KMS-11 (cell line): Measurements from ENCODE around the gene C19orf67.

Source experiments
- H2AFZ ChIP-seq: fragments of 200-600 bp; sonication (generic); 2 replicates; pipeline ENCODE4 v1.6.1; 2016; ENCODE audit warnings: antibody characterized with exemption, mixed run types, low read depth
- H3K27ac ChIP-seq: fragments of 200-600 bp; sonication (generic); 2 replicates; pipeline ENCODE4 v1.6.1; 2016; ENCODE audit warnings: mild to moderate bottlenecking, mixed run types
- H3K27me3 ChIP-seq: fragments of 200-600 bp; sonication (generic); 2 replicates; pipeline ENCODE4 v1.6.1; 2017; ENCODE audit warnings: mild to moderate bottlenecking, low read depth, mixed run types, moderate library complexity; ENCODE audit not compliant: insufficient read depth
- H3K36me3 ChIP-seq: fragments of 200-600 bp; sonication (generic); 2 replicates; pipeline ENCODE4 v1.6.1; 2017; ENCODE audit warnings: mild to moderate bottlenecking, mixed run types; ENCODE audit not compliant: insufficient read depth
- H3K4me1 ChIP-seq: fragments of 200-600 bp; sonication (generic); 2 replicates; pipeline ENCODE4 v1.6.1; 2016; ENCODE audit warnings: mild to moderate bottlenecking, low read depth, mixed run types; ENCODE audit not compliant: poor library complexity, severe bottlenecking
- H3K4me2 ChIP-seq: fragments of 200-600 bp; sonication (generic); 2 replicates; pipeline ENCODE4 v1.7.0; 2016; ENCODE audit warnings: mild to moderate bottlenecking, mixed run types
- H3K4me3 ChIP-seq: fragments of 200-600 bp; sonication (generic); IDR thresholded peaks from 2 replicates; pipeline ENCODE4 v1.6.1; 2017; ENCODE audit warnings: low read depth, low read length, mixed read lengths; ENCODE audit not compliant: insufficient read depth
- H3K79me2 ChIP-seq: fragments of 200-600 bp; sonication (generic); 2 replicates; pipeline ENCODE4 v1.6.1; 2016; ENCODE audit warnings: low read depth, mixed run types; ENCODE audit not compliant: insufficient read depth
- H3K9ac ChIP-seq: fragments of 200-600 bp; sonication (generic); 2 replicates; pipeline ENCODE4 v1.6.1; 2016; ENCODE audit warnings: mild to moderate bottlenecking, mixed run types
- H4K20me1 ChIP-seq: fragments of 200-600 bp; sonication (generic); 2 replicates; pipeline ENCODE4 v1.6.1; 2016; ENCODE audit warnings: mild to moderate bottlenecking, mixed run types; ENCODE audit not compliant: insufficient read depth
- CTCF ChIP-seq: fragments of 200-600 bp; sonication (generic); conservative IDR thresholded peaks from 2 replicates; pipeline ENCODE4 v1.6.1; 2017; ENCODE audit warnings: low read depth, mild to moderate bottlenecking, antibody characterized with exemption, low read length, moderate library complexity, mixed read lengths

C19orf67 gene

GRCh38 chr19:14059093-14059480 lies 26.5 kb downstream of the C19orf67 start:
- Histone ChIP-seq H2AFZ (peak overlapping the region; percentile 61; the same call in 1 of the 2 replicates), H3K27ac (no peak overlapping the region)

GRCh38 chr19:14058182-14059092 lies 27.1 kb downstream of the C19orf67 start:
- Histone ChIP-seq H3K79me2 (no peaks in the 10 kb centered on the region), H3K27me3 (peaks cover 5% of the 10 kb centered on the region; the same call in 1 of the 2 replicates), H3K9ac (no peak overlapping the region), H4K20me1 (no peaks in the 10 kb centered on the region), H3K4me1 (no peaks in the 10 kb centered on the region), H2AFZ (peak overlapping the region; percentile 61; the same call in 1 of the 2 replicates), H3K27ac (no peak overlapping the region), H3K36me3 (no peaks in the 10 kb centered on the region), H3K4me3 (no peak overlapping the region), H3K4me2 (no peak overlapping the region)
- TF ChIP-seq CTCF, result no peak

More at GRCh38 chr19:14059093-14059480, 26.5 kb downstream of the C19orf67 start:
- H3K4me1 ChIP-seq, result no peaks in the 10 kb centered on the region
- peaks cover 5% of the 10 kb centered on the region; the same call in 1 of the 2 replicates for H3K27me3 ChIP-seq
- H4K20me1 ChIP-seq, result no peaks in the 10 kb centered on the region
- TF ChIP-seq CTCF, result peak; percentile 88
- H3K4me2 ChIP-seq, result no peak overlapping the region
- no peaks in the 10 kb centered on the region for H3K36me3 ChIP-seq
- no peak overlapping the region for H3K4me3 ChIP-seq
- H3K9ac ChIP-seq, result no peak overlapping the region
- no peaks in the 10 kb centered on the region for H3K79me2 ChIP-seq

- TF ChIP-seq CTCF, result no peak
- peaks cover 5% of the 10 kb centered on the region; the same call in 1 of the 2 replicates for H3K27me3 ChIP-seq
- H3K9ac ChIP-seq, result no peak overlapping the region
- H3K4me2 ChIP-seq, result no peak overlapping the region
- H3K4me3 ChIP-seq, result no peak overlapping the region
- H3K36me3 ChIP-seq, result no peaks in the 10 kb centered on the region
- H3K27ac ChIP-seq, result no peak overlapping the region
- no peaks in the 10 kb centered on the region for H4K20me1 ChIP-seq
- H3K4me1 ChIP-seq, result no peaks in the 10 kb centered on the region
- H2AFZ ChIP-seq, result no peak overlapping the region
- no peaks in the 10 kb centered on the region for H3K79me2 ChIP-seq
Observed at GRCh38 chr19:14056741-14057356, 28.7 kb downstream of the C19orf67 start.

GRCh38 chr19:14056069-14056666 lies 29.4 kb downstream of the C19orf67 start:
- Histone ChIP-seq H3K4me2 (no peak overlapping the region), H3K36me3 (no peaks in the 10 kb centered on the region), H3K79me2 (no peaks in the 10 kb centered on the region), H3K27ac (no peak overlapping the region), H3K4me1 (no peaks in the 10 kb centered on the region), H3K4me3 (no peak overlapping the region), H2AFZ (no peak overlapping the region), H4K20me1 (no peaks in the 10 kb centered on the region), H3K9ac (no peak overlapping the region), H3K27me3 (peaks cover 3% of the 10 kb centered on the region; the same call in 1 of the 2 replicates)
- no peak for TF ChIP-seq CTCF
